ENCODE data around the gene TCAIM. TPM values are rescaled to one million over a fixed set of nuclear protein-coding genes. Genes with fewer than 3 reads are reported as not detected.

TCAIM gene
- total RNA-seq, 3 donors from 2014 or later = 22.3 to 27.2 (median 22.7) TPM

DNA sequence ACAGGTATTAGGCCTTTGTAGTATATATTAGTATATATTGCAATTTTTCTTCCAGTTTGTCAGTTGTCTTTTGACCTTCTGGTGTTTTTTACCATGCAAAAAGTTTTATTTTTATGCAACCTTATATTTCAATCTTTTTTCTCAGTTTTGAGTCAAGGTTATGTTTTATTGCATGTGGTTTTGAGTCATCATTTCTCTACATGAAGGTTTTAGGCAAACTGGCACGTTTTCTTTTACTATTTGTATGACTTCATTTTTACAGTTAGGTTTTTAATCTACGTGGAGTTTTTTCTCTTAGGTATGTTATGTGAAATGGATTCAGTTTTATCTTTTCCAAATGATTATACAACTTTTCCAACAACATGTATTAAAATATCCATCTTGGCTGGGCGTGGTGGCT, 36.8 kb upstream of the TCAIM start:
- intact Hi-C loops (cut with DNase I, micrococcal nuclease) = no loop called here
- ATAC-seq = no peak
- TF ChIP-seq, protein P1, sequence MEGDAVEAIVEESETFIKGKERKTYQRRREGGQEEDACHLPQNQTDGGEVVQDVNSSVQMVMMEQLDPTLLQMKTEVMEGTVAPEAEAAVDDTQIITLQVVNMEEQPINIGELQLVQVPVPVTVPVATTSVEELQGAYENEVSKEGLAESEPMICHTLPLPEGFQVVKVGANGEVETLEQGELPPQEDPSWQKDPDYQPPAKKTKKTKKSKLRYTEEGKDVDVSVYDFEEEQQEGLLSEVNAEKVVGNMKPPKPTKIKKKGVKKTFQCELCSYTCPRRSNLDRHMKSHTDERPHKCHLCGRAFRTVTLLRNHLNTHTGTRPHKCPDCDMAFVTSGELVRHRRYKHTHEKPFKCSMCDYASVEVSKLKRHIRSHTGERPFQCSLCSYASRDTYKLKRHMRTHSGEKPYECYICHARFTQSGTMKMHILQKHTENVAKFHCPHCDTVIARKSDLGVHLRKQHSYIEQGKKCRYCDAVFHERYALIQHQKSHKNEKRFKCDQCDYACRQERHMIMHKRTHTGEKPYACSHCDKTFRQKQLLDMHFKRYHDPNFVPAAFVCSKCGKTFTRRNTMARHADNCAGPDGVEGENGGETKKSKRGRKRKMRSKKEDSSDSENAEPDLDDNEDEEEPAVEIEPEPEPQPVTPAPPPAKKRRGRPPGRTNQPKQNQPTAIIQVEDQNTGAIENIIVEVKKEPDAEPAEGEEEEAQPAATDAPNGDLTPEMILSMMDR (IDR thresholded peaks at IDR 0.05) = no peak

DNA sequence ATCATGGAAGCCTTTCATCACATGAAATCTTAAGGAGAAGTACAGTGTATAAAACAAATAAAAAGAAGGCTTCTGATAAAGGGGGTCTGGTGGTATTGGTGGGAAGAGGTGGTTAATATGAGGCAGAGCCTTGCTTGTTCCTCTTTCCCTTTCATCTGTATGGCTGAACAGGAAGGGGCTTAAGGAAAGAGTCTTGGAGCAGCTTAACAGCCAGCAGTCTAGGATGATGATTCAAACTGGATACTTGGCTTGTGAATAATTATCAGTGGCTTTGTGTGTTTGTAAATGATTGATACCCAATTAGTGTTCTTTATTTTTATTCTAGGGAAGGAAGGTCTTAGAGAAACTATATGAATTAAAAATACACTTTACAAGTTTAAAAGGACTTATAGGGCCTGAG, 29.1 kb upstream of the TCAIM start:
- ATAC-seq = no peak
- TF ChIP-seq, protein P1 (IDR thresholded peaks at IDR 0.05) = no peak

More for the DNA sequence above, 36.8 kb upstream of the TCAIM start:
- Histone ChIP-seq H3K4me1 (ENCODE audit: low read depth) (no peaks in the 10 kb centered on the region), H3K9me3 (no peaks in the 10 kb centered on the region), H3K36me3 (ENCODE audit: low read depth) (no peaks in the 10 kb centered on the region), H3K4me3 (no peak overlapping the region)
- DNase-seq = no peak

DNA sequence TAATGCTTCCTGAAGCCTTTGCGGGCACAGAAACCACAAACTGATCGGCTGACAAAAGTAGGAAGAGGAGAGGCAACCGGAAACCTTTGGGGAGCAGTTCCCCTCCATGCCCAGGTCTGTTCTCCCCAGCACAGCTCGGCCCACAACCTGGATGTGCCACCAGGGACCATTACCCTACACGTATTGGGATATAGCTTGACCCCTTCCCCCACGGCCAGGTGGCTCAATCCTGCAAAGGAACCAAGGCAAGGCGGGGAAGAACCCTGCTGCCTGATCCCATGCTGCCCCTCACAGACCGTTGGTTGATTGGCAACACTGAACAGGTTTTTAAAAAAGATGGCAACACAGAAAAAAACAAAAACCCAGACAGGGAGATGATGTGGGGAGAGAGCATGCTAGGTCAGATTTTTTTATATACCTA, 19.7 kb upstream of the TCAIM start:
- intact Hi-C loops (cut with DNase I, micrococcal nuclease) = no loop called here

More for the DNA sequence above, 29.1 kb upstream of the TCAIM start:
- intact Hi-C loops (cut with DNase I, micrococcal nuclease) = no loop called here
- Histone ChIP-seq H3K36me3 (ENCODE audit: low read depth) (no peaks in the 10 kb centered on the region), H3K4me1 (ENCODE audit: low read depth) (no peaks in the 10 kb centered on the region), H3K9me3 (no peaks in the 10 kb centered on the region), H3K4me3 (no peak overlapping the region)
- DNase-seq = no peak

DNA sequence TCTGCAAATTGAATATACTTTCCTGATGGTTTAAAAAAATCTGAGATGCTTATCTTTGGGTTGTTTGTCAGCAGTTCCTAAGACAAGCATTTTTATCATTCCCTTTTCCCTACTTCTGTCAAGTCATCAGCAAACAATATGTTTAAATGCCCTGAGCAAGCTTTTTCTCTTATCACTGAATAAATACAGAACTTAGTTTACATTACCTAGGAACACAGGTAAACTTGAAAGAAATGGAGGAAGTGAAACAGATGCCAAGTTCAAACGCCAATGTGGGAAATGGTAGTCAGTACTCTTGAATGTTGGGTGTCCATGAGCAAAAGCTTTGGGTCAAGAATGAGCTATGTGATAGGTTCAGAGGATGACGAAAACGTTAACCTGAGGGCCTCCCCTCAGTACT, 17.2 kb upstream of the TCAIM start:
- no peak overlapping the region for H3K4me3 ChIP-seq
- TF ChIP-seq, protein P1 (IDR thresholded peaks at IDR 0.05) = no peak
- peak in 1 of 3 donors; percentile 22 for DNase-seq
- H3K4me1 ChIP-seq (ENCODE audit: low read depth) = no peaks in the 10 kb centered on the region
- ATAC-seq = peak; percentile 83
- no peaks in the 10 kb centered on the region for H3K36me3 ChIP-seq (ENCODE audit: low read depth)
- no peaks in the 10 kb centered on the region for H3K9me3 ChIP-seq
- intact Hi-C loops (cut with DNase I, micrococcal nuclease) = no loop called here

More for the DNA sequence above, 19.7 kb upstream of the TCAIM start:
- DNase-seq (no peak), ATAC-seq (no peak)
- no peak overlapping the region for H3K4me3 ChIP-seq
- no peaks in the 10 kb centered on the region for H3K4me1 ChIP-seq (ENCODE audit: low read depth)
- TF ChIP-seq, protein P1 (IDR thresholded peaks at IDR 0.05) = no peak
- no peaks in the 10 kb centered on the region for H3K9me3 ChIP-seq
- H3K36me3 ChIP-seq (ENCODE audit: low read depth) = no peaks in the 10 kb centered on the region

DNA sequence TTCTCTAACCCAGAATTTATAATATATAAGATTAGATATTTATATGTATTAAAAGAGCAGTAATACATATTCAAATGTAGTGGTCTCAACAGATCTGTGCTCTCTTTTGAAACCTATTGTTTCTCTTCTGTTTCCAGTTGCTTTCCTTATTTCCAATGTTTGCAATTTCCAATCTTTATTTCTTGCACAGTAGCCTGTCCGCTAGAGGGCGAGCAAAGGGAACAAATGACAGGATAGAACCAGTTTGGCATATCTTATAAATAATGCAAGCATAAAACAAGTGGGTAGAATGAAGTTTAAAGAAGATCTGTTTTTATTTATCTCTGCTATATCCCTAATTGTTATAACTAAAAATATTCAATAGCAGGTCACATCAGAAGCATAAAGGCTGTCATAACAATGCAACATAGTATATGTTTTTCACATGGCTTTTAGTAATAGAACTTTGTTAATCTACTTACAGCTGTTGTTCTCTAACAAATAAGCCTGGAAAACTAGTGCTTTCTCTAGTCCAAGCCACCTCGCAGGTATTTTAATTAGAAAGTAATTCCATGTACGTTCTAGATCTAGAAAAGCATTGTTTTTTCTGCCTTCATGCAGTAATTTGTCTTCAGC, 15.1 kb upstream of the TCAIM start:
- Histone ChIP-seq H3K9me3 (no peaks in the 10 kb centered on the region), H3K4me3 (no peak overlapping the region), H3K4me1 (ENCODE audit: low read depth) (no peaks in the 10 kb centered on the region), H3K36me3 (ENCODE audit: low read depth) (no peaks in the 10 kb centered on the region)
- DNase-seq = peak in 2 of 3 donors; percentile 57 to 93
- intact Hi-C loops (cut with DNase I, micrococcal nuclease) = no loop called here
- TF ChIP-seq, protein P1 (IDR thresholded peaks at IDR 0.05) = peak; percentile 54
- peak; percentile 76 for ATAC-seq
